Spinal cord (tissue), 10 donors: ENCODE results near the gene KIN. TPM values are rescaled to one million over a fixed set of nuclear protein-coding genes. Genes with fewer than 3 reads are reported as not detected.
"Not testable (repeated sequence)": the region's sequence is repeated elsewhere in the genome, so short reads cannot be mapped to it uniquely, and the experiment has no call there.

ENCODE experiments used
- DNase-seq, 6 donors: peaks; one replicate each; pipeline versions ENCODE4 v3.0.0 to v3.0.0-alpha.2; 2013 to 2015; ENCODE audit warnings: low spot score in 6 of 6, low read depth in 4 of 6
- H3K27ac ChIP-seq: one replicate; pipeline ENCODE4 v1.5.1; 2013; ENCODE audit warnings: low read depth, low read length, control low read depth
- H3K27me3 ChIP-seq: one replicate; pipeline ENCODE4 v1.6.1; 2013; ENCODE audit warnings: low read length; ENCODE audit not compliant: control insufficient read depth, insufficient read depth
- H3K36me3 ChIP-seq: one replicate; pipeline ENCODE4 v1.6.1; 2013; ENCODE audit warnings: low read length; ENCODE audit not compliant: control insufficient read depth, insufficient read depth
- H3K4me1 ChIP-seq: one replicate; pipeline ENCODE4 v1.6.1; 2013; ENCODE audit warnings: low read length; ENCODE audit not compliant: control insufficient read depth, insufficient read depth
- H3K4me3 ChIP-seq: one replicate; pipeline ENCODE4 v1.5.1; 2013; ENCODE audit warnings: low read depth, low read length, control low read depth
- H3K9me3 ChIP-seq: one replicate; pipeline ENCODE4 v1.6.1; 2013; ENCODE audit warnings: low read length; ENCODE audit not compliant: control insufficient read depth, insufficient read depth
- WGBS: methylation state at CpG from one replicate; pipeline ENCODE4 v1.1.5; 2013; ENCODE audit warnings: missing lambda C conversion rate; ENCODE audit not compliant: insufficient coverage; 5-methylcytosine and 5-hydroxymethylcytosine counted together
- polyA plus RNA-seq, 2 donors: library from polyadenylated mRNA; unstranded; fragments of 120-200 nt; gene quantifications; one replicate each; pipeline ENCODE4 v1.2.1, GENCODE V29; 2013; ENCODE audit not compliant: insufficient read length in 2 of 2
- total RNA-seq, 2 donors: library from RNA; depleted of rRNA in 1 of 2; stranded (reverse); fragments of 120-200 nt in 1 of 2; fragments of >200 nt in 1 of 2; gene quantifications; one replicate each; pipeline versions ENCODE4 v1.2.3 to v1.2.4, GENCODE V29; 2013 to 2014
- donor health status: healthy.

The KIN gene
- total and polyA plus RNA-seq, 4 donors, result 12.7 to 16.9 (median 15.8) TPM

DNA sequence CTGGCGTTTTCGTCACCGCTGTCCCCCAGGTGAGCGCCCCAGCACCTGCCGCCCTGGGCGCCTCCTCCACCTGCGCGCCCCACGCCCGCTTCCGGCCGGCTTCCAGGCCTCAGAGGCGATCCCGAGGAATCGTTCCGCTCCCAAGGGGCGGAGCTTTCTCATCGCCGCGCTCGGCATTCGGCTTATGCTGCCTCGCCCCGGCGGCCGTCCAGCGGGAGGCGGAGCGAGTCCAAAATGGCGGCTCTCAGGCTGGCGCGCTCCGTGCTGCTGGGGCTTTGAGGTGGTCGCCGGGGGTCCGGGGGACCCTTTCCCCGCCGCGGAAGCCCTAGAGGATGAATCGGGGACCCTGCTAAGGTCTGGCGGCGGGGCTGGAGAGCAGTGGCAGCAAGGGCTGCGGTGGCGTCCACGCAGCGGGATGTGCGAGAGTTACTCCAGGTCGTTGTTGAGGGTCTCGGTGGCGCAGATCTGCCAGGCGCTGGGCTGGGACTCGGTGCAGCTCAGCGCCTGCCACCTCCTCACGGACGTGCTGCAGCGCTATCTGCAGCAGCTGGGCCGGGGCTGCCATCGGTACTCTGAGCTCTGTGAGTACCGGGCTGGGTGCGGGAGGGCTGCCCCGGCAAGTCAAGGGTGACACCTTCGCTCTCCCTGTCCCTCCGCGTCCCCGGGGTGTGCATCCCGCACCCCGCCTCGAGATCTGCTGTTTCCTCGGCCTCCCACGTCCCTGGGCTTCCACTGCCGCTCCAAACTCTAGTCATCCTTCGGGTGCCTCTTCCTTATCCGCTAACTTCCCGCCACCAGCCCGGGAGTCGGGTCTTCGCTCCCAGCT, 30.7 kb upstream of the KIN start, which contains the start of gene TAF3:
Gene TAF3 (plus strand): TSS at position 211 of the 826 bp plus-strand sequence. CDS start 205 bp downstream, at position 416.
- Histone ChIP-seq H3K4me3 (peak within 1 kb of the TSS; percentile 93), H3K9me3 (no peaks in the 10 kb centered on the region), H3K36me3 (peaks cover 7% of the 10 kb centered on the region), H3K27ac (peak within 1 kb of the TSS; percentile 20), H3K4me1 (peaks cover 11% of the 10 kb centered on the region), H3K27me3 (peaks cover 8% of the 10 kb centered on the region)
- WGBS, result 0% methylated on average over 77 of the region's 77 CpGs
- peak; percentile 86 to 98 (median 91) for DNase-seq

DNA sequence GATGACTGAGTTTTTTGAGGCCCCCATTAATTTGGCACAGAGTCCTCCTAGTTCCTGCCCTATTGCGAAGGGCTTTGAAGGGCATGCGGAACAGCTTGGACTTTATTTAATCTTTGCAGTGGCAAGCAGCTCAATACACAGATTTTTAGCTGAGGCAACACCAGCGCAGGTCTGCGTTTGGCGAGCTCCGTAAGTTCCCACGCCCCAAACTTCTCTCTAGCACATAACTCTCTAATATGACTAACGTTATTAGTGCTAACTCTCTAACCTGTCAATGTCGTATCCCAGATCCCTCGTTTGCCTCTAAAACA, 30.1 kb upstream of the KIN start:
- Histone ChIP-seq H3K4me3 (peak overlapping the region; percentile 93), H3K27me3 (peaks cover 8% of the 10 kb centered on the region), H3K9me3 (no peaks in the 10 kb centered on the region), H3K36me3 (peaks cover 4% of the 10 kb centered on the region), H3K4me1 (peaks cover 11% of the 10 kb centered on the region), H3K27ac (no peak overlapping the region)
- WGBS, result 0% methylated on average over 10 of the region's 10 CpGs
- no peak for DNase-seq

DNA sequence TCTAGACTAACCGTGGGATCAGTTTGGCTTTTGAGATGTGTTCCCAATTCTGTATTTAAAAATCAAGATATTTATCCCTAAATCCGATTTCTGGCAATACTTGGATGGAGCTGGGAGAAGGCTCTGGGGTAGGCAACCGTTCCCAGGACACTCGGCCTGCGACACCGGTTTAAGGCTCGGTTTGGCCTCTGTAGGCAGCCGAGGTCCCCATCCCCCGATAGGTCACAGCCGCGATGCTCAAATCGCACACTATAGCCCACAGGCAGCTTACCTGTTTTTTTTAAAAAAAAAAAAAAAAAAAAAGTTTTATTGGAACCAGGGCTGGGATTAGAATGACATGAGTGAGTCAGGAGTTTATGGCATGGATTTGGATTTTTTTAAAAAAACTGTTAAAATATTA, 29.8 kb upstream of the KIN start:
- Histone ChIP-seq H3K27ac (no peak overlapping the region), H3K4me3 (peak overlapping the region; percentile 93), H3K36me3 (peaks cover 4% of the 10 kb centered on the region), H3K4me1 (peaks cover 11% of the 10 kb centered on the region), H3K27me3 (peaks cover 8% of the 10 kb centered on the region), H3K9me3 (no peaks in the 10 kb centered on the region)
- DNase-seq, result no peak
- 6% methylated on average over 5 of the region's 12 CpGs for WGBS

DNA sequence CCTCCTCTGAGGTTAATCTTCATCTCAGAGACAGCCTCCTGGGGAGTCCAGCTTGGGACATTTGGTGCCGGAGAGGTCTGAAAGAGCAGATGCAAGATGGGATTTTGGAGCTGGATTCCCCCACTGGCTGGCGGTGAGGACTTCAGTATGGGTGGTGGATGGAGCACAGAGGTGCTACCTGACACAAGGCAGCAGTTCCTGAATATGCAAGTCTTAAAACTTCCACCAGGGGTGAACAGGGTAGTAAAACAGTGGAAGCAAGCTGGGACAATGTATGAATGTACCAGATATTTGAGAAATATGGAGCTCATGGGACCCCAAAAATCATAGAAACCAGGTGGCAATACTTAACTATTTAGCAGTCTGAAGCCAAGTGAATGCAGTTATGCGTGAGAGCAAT, 25.7 kb upstream of the KIN start:
- H3K4me3 ChIP-seq, result no peak overlapping the region
- no peak overlapping the region for H3K27ac ChIP-seq
- WGBS, result 49% methylated on average over 3 of the region's 3 CpGs
- peaks cover 6% of the 10 kb centered on the region for H3K36me3 ChIP-seq
- peaks cover 7% of the 10 kb centered on the region for H3K4me1 ChIP-seq
- H3K9me3 ChIP-seq, result no peaks in the 10 kb centered on the region
- H3K27me3 ChIP-seq, result peaks cover 8% of the 10 kb centered on the region
- DNase-seq, result no peak

DNA sequence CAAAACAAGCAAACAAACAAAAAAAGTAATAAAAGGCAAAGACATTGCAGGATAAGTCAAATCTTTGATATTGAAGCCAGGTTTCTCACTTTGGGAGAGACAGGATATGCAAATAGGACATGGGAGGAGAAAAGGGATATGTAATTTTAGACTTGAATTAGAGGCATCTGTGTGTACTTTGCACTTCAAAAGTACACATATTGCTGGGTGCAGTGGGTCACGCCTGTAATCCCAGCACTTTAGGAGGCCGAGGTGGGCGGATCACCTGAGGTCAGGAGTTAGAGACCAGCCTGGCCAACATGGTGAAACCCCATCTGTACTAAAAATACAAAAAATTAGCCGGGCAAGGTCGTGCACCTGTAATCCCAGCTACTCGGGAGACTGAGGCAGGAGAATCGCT, 23.9 kb upstream of the KIN start:
- H3K4me1 ChIP-seq, H3K9me3 ChIP-seq, DNase-seq, H3K27ac ChIP-seq, H3K4me3 ChIP-seq, H3K27me3 ChIP-seq: not testable (repeated sequence)
- H3K36me3 ChIP-seq, result peaks cover 11% of the 10 kb centered on the region
- 85% methylated on average over 7 of the region's 7 CpGs for WGBS

DNA sequence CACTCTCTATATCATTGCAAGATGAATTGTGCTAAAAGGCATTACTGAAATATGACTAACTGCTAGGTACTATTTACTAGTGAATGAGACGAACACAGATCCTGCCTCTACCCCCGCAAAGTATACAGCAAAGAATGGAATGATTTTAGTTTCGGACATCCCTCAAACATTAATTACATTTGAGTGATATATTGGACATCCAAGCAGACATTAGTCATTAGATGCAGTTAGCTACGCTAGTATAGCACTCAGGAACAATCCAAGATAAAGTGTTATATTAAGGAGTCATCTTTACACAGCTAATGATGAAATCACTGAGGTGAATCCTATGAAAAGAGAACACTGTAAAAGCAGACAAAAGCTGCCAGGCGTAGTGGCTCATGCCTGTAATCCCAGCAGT, 23.2 kb upstream of the KIN start:
- 86% methylated on average over 1 of the region's 5 CpGs for WGBS
- Histone ChIP-seq H3K4me1 (no peaks in the 10 kb centered on the region), H3K9me3 (no peaks in the 10 kb centered on the region), H3K4me3 (no peak overlapping the region), H3K36me3 (peaks cover 13% of the 10 kb centered on the region), H3K27ac (no peak overlapping the region), H3K27me3 (peaks cover 6% of the 10 kb centered on the region)
- DNase-seq, result no peak

DNA sequence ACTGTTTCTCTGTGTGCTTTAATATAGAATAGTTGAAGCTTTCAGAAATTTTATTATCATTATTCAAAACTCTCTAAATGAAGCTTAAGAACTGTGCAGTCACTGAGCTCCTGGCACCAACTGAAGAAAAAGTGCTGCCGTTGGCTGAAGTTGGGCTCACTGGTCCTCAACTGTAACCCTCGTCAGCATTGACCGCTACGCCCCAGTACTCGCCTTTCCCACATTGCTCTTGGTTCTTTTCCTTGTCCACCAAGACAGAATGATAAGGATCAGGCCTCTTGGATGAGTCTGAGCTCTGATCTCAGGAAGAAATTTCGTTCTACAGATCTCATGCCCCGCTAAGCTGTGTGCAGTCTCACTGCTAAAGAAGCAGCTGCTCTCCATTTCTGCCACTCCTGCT, 22.6 kb upstream of the KIN start:
- H3K36me3 ChIP-seq, result peaks cover 16% of the 10 kb centered on the region

DNA sequence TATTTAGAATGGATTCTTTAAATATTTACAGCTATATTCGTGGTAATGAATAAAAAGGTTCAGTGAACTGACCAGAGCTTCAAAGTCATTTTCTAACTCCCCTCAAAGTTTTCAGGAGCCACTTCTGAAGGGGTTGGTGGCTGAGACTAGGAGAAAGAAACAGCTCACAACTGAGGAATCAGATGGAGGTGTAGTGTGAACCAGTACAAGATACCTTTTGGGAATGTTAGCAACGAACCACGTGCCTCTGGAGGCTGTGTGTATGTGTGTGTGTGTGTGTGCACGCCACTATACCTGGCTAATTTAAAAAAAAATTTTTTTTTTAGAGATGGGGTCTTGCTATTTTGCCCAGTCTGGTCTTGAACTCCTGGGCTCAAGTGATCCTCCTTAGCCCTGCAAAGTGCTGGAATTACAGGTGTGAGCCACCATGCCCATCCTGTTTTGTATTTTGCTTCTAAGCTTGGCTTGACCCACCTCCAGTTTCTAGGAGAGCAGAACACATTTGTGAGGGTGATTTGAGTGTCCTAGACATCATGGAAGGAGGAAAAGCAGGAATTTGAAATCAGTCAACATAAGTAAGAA, 21.0 kb upstream of the KIN start:
- no CpG with 5 or more reads among the region's 4 CpGs for WGBS
- H3K4me1 ChIP-seq, result no peaks in the 10 kb centered on the region
- H3K36me3 ChIP-seq, result peaks cover 28% of the 10 kb centered on the region

More for the DNA sequence above, 22.6 kb upstream of the KIN start:
- DNase-seq, result no peak
- H3K9me3 ChIP-seq, result no peaks in the 10 kb centered on the region
- no peak overlapping the region for H3K4me3 ChIP-seq
- 86% methylated on average over 7 of the region's 7 CpGs for WGBS
- peaks cover 5% of the 10 kb centered on the region for H3K27me3 ChIP-seq
- H3K27ac ChIP-seq, result no peak overlapping the region
- H3K4me1 ChIP-seq, result no peaks in the 10 kb centered on the region

DNA sequence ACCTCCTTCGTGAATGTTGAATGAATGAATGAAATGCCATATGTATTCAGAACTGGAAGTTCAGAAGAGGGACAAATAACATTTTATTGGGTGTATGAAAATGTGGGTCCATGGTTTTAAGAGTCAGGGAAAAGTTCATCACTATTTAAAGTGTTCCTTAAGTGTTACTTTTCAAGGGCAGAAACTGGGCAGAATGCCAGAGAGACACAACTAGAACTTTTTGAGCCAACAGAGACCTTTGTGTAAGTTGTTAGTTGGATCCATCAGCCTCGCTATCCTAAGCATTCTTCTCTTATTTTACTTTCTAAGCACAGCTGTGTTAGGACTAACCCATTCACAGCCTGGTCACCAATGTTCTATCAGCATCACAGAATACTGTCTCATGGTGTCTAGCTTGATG, 16.9 kb upstream of the KIN start:
- Histone ChIP-seq H3K4me1 (no peaks in the 10 kb centered on the region), H3K36me3 (peaks cover 32% of the 10 kb centered on the region), H3K9me3 (no peaks in the 10 kb centered on the region), H3K4me3 (no peak overlapping the region), H3K27me3 (no peaks in the 10 kb centered on the region), H3K27ac (no peak overlapping the region)
- no CpG with 5 or more reads among the region's 2 CpGs for WGBS
- DNase-seq, result peak in 2 of 6 donors; percentile 37 to 55

More for the DNA sequence above, 21.0 kb upstream of the KIN start:
- H3K27ac ChIP-seq, result no peak overlapping the region
- H3K27me3 ChIP-seq, result peaks cover 3% of the 10 kb centered on the region
- DNase-seq, result no peak
- H3K9me3 ChIP-seq, result no peaks in the 10 kb centered on the region
- H3K4me3 ChIP-seq, result no peak overlapping the region

DNA sequence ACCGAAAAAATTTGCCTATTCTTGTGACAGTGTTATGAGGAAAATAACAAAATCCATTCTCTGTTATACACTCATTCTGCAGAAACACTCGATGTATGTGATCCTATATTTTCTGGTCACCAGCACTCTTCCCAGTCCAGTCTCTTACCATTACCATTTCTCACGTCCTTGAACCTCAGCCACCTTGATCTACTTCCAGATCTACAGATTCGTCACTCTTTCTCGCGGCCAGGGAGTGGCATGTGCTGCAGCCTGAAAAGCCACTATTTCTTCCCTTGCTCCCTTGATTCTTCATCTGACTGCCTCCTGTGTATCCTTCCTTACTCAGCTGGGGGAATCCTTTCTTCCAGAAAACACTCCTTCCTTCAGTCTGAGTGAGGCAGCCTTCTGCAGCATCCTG, 16.4 kb upstream of the KIN start:
- Histone ChIP-seq H3K27me3 (no peaks in the 10 kb centered on the region), H3K4me1 (no peaks in the 10 kb centered on the region), H3K4me3 (no peak overlapping the region), H3K9me3 (no peaks in the 10 kb centered on the region), H3K27ac (no peak overlapping the region), H3K36me3 (peaks cover 36% of the 10 kb centered on the region)
- 68% methylated on average over 5 of the region's 6 CpGs for WGBS
- DNase-seq, result no peak
